Non-pigmented ciliary epithelial cell (primary cell): ENCODE measurements around the gene IKZF5.

Source experiments
- DNase-seq: peaks from one replicate; pipeline ENCODE4 v3.0.0-alpha.2; 2010; ENCODE audit warnings: low read depth

IKZF5 gene, protein sequence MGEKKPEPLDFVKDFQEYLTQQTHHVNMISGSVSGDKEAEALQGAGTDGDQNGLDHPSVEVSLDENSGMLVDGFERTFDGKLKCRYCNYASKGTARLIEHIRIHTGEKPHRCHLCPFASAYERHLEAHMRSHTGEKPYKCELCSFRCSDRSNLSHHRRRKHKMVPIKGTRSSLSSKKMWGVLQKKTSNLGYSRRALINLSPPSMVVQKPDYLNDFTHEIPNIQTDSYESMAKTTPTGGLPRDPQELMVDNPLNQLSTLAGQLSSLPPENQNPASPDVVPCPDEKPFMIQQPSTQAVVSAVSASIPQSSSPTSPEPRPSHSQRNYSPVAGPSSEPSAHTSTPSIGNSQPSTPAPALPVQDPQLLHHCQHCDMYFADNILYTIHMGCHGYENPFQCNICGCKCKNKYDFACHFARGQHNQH

DNA sequence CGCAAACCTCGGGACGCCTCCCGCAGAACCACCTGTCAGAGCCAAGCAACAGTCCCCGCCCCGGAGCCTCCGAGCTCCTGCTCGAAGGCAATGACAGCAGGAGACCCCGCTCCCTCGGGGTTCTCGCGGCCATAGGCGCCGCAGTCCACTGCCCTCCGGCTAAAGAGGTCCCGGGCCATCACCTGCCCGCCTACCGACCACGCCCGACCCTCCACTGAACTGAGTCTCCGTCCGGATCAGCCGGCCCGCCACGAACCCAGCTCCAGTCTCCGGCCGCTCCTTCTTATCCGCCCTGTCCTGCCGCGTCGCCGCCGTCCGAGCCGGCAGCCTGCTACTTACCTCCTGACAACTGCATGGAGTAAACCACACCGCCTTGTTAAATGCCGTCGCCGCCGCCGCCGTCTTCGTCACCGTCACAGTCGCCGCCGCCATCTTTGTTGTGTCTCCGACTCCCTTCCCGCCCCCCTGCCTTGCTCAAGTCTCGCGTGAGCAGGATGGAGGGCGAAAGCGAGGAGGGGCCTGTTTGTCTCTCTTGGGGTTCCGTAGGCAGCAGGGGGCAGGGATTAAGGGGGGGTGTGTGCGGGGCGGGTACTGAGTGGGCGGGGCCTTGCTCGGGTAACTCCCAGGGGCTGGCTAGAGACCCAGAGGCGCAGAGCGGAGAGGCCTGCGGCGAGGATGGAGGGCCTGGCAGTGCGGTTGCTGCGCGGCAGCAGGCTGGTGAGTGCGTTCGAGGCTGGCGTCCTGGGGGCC is at the start of gene IKZF5, which contains the start of gene ACADSB:
TSS of gene IKZF5 (minus strand) at position 441 of the 750 bp plus-strand sequence. CDS start 10,170 bp downstream, outside the sequence.
TSS of gene ACADSB (plus strand) at position 652 of the 750 bp plus-strand sequence. CDS start at position 676, 24 bp downstream.
- peak; percentile 95 for DNase-seq

DNA sequence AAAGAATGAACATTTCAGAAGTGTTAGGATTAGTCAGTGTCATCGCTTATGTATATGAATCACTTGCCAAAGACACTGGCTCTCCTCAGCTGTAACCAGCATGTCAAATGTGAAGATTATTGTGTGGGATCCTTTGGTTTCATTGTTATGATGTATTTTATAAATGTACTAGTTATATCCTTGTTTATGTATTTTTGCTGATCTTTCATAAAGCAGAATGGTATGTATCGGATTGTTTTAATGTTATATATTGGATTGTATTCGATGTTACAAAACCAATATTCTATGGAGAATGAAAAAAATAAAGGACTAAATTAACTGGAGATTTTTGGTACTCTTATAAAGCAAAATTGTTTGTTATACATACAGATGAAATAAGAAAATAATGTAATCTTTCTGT is 49.4 kb upstream of the IKZF5 start:
- no peak for DNase-seq

DNA sequence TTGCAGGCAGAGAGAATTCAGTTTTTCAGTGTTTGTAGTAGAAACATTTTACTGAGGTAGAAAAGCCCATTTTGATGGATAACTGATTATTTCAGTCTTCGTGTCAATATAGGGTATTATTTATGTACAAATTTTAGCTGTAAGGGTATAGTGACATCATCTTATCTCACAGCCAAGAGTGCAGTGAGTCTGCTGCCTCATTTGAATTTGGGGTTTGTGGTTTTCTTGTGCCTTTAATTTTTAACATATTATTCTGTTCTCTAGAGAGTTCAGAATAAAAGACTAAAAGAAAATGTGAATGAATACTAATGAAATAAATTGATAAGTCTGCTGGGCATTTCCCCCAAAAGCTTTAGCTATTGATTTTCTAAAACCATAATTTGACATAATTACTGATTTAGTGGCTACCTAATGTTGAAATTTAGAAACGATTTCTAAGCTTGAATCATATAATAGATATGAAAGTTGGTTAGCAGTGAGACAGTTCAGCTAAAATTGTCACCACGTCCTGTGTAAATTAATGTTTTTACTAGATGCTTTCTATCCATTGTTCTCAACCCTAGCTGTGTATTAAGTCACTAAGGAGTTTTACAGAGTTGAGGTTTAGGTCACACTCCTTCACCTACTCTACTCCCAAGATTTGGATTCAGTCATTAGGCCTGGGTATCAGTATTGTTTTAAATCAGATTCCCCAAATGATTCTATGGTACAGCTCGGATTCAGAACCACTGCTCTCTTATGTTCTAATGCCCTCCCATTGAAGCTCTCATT is 37.6 kb upstream of the IKZF5 start:
- no peak for DNase-seq

DNA sequence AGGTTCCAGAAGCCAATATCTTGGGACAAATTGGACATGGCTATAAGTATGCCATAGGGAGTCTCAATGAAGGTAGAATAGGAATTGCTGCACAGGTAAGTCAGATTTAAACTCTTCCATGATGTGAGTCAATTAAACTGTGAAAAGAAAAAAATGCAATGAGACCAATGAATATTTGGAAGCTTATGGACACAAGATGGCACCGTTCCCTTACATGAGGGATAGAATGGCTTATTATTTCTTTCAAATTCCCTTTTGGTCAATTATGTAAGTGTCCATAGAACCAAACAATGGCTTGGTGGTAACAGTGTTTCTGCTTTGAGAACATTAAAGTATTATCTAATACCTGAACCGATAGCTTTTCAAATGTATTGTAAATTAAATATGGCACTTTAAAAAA is 35.8 kb upstream of the IKZF5 start:
- DNase-seq, result peak; percentile 4

DNA sequence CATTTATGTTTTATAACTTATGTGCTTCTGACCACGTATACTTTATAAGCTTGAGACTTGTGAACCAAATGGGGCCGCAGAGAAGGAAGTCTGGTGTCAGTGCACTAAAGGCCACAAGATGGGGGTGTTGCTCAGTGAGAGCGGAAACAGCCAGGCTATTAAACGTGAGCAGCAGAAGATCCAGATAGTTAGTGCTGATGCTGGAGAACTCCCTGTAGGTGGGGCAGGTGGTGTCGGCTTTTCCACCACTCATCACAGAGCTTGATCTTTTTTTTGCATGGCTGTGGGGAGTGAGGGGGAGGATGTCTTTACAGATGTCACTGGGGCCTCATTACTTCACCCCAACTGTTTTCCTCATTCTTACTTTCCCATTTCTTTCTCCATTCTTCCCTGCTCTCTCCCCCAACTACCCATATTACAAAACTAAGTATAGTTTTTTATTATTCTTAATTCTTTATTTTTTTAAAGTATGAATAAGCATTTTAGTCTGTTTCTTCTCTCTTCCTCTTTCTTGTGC is 34.9 kb upstream of the IKZF5 start:
- peak; percentile 30 for DNase-seq

DNA sequence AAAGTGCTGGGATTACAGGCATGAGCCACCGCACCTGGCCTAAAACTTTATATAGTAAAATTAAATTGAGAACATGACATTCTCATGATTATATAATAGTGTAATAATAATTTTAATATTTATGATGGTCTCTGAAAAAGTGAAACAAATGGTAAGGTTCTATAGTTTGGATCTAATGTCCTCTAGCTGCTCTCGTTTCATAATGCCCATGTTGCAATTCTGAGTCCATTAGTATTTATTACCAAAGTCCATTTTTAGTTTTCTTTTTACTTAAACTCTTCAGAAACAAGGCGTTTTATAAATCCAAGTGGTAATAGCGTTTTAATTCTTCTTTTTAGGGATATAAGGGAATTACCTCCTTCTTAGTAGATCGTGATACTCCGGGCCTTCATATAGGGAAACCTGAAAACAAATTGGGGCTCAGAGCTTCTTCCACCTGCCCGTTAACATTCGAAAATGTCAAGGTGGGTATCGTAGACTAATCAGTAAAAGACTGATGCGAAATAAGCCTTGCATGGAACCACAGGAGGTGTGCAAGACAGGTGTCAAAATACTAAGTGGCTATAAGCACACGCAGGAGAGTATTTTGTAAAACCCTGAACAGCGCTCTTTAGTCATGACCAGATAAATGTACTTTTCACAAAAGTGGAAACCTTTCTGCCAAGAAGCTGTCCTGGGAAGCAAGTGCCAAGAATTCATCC is 34.3 kb upstream of the IKZF5 start:
- DNase-seq, result no peak

DNA sequence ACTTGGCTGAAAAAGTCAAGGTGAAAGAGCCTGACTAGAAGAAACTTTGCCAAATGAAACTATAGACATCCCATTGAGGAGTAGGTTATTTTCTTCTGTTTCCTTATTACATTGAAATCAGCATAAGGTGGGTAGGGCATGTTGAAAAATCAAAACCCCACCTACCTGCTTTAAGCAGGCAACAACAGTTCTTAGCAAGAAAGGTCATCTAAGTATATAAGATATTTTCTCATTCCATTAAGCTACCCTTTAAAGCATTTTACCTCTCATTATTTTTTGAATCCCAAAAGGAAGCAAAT is 31.0 kb upstream of the IKZF5 start:
- no peak for DNase-seq

DNA sequence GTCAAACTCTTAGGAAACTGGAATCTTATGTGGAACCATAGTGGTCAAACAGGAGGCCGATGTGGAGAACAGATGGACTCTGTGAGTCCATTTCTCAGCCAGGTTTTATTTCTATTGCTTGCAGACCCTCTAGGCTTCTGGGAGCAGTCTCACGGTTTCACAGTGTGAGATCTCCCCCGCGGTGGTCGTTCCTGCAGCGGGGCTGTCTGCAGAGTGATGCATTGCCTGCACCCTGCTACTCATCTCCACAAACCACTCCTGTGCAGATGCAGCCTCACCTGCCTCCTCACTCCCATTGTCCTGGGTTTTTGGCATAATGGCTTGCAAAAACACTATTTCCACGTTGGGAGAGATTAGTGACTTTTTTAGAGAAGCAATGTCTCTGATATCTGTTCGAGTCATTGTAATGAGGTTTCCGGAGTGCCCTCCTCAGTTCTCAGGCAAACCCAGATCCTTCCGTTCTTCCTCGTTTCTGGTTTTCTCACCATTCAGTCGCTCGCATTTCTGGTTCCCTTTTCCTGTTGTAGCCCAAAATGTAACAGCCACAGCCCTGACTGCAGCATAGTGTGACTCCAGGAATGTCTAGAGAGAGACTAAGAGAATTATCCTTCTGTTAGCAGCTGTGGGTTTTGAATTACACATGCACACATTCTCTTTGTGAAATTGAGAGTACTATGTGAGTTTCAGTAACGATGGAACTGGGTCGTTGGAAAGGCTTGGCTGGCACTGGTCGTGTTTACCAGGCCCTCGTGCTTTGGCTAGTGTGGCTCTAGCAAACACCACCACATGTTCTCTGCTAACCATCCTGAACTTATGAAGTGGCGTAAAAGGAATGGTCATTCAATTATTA is 30.4 kb upstream of the IKZF5 start:
- no peak for DNase-seq

DNA sequence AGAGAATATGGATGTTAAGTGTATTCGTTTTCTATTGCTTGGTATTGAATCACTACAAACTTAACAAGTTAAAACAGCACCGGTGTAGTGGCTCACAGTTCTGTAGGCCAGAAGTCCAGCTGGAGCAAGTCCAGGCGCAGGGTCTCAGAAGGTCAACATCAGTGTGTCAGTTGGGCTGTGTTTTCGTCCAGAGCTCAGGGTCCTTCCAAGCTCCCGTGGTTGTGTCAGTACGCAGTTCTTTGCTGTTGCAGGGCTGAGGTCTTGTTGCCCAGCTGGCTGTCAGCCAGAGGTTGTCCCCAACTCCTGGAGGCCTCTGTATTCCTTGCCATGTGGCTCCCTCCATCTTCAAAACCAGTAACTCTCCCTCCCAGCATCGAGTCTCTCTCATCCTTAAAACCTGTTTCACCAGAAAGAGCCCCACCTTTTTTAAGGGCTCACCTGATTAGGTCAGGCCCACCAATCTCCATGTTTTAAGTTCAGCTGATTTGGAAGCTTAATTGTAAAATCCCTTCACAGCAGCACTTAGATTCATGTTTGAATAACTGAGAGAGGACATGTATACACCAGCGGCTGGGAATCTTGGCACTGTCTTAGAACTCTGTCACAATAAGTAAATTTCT is 27.0 kb upstream of the IKZF5 start:
- DNase-seq, result no peak

DNA sequence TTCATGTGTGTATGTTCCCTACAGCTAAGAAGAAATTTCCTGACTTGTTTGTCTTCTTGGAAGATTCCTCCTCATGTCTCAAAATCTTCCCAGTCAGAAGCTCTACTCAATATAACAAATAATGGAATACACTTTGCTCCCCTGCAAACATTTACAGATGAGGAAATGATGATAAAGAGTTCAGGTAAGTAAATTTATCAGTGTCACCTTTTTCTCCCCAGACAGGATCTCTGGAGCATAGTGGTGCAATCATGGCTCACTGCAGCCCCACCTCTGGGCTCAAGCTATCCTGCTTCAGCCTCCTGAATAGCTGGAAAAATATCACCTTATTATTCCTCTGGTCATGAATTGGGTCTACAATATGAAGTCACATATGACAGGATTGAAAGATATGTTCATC is 25.7 kb upstream of the IKZF5 start:
- DNase-seq, result no peak

DNA sequence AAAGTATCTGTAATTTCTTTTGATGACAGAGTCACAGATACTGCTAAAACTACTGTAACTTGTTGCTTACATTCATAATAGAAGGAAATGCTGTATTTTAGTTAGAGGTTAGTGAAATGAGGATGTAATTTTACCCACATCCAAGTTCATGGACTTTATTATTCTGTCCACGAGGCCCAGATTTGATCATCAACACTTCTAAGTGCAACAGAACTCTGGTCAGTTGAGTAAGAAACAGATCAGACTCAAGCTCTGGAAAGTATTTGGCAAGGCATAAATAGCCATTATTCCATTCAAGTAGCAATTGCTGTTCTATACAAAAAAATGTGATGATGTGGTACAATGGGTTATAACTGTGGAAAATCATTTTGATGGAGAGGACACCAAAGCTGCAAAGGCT is 22.5 kb upstream of the IKZF5 start:
- DNase-seq, result no peak

DNA sequence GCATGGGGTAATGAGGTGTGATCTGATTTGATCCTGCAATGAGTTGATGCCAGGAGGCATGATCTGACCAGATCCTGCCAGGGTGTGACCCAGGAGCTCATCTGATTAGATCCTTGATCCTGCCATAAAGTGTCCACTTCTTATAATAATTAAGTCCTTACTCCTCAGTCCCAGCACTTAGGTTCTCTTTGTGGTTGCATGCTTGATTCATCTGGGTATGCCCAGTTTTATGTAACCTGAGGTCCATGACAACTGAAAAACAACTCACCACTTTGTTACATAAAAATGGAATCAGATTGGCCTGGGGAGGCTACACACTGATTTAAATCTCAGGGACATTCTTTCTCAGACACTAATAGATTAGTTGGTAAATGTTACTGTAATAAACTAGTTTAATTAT is 19.3 kb upstream of the IKZF5 start:
- DNase-seq, result no peak

DNA sequence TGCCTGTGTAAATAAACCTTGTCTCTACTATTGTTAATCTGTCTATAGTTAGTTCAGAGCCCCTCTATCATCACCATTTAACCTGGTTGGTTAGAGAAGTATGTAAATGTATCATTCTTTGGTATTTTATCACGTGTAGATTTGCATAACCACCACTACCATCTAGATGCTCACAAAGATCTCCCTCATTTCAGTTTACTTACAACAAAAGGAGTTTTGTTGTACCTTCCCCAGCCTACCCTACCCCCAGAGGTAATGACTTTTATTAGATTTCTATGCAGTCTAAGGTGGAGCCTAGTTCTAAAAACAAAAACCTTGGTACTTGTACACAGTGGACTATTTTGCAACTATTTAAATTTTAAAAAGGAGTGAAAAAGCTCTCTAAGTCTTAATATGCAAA is 17.7 kb upstream of the IKZF5 start:
- no peak for DNase-seq

DNA sequence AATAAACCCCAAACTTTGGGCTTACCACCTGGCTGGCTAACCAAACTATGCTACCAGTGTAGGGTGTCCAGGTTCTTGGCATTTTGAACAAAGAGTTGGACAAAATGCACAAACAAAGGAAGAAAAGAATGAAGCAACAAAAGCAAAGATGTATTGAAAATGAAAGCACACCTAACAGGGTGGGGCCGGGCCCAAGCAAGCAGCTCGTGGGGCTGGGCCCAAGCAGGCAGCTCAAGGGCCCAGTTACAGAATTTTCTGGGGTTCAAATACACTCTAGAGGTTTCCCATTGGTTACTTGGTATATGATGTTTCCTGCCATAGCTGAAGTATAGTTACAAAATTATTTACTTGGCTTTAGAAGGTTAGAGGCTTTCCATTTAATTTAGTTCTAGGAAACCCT is 15.9 kb upstream of the IKZF5 start:
- no peak for DNase-seq

DNA sequence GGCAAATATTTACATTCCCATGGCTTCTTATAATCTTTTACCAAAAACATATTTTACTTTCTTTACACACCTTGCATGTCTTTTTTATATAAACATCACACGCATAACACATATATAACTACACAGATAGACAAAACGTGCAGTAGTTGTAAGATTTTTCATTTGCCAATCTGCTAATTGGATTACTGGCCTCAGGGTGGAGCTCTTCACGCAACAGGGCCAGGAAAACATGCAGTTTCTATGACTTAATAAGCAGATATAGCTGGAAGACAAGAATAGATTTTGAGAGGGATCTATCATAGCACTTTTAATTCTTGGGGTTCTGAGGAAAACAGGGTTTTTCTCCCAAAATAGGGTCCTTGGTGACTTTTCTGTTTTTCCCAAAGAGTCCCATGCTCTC is 12.9 kb upstream of the IKZF5 start:
- DNase-seq, result no peak

DNA sequence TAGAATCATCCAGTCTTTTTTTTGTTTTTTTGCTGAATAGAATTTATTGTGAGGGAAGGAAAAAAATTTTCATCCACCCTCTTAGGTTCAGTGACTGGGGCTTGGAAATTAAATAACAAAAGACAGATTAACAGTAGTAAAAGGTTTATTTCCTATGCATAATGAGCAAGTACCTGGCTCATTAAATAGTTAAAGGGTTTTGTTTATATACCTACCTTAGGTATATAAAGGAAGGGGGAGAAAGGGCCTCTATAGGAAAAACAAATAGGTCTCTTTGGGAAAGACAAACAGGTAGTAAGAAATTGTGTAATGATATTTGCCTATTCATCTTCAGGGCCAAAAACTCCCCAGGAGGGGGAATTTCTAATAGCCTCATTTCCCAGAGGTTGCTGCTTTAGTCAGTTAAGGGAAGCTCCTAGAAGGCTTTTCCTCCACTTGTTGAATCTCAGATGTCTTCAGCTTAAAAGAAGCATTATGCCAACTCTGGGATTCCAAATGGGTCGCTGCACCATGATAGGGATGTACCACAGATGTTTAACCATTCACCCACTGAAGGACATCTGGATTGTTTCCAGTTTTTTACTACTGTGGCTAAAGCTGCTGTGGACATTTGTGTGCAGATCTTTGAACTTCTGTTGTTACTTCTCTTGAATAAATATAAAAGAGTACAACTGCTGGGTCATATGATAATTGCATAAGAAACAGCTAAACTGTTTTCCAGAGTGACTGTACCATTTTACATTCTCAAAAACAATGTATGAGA is 11.5 kb upstream of the IKZF5 start:
- no peak for DNase-seq

DNA sequence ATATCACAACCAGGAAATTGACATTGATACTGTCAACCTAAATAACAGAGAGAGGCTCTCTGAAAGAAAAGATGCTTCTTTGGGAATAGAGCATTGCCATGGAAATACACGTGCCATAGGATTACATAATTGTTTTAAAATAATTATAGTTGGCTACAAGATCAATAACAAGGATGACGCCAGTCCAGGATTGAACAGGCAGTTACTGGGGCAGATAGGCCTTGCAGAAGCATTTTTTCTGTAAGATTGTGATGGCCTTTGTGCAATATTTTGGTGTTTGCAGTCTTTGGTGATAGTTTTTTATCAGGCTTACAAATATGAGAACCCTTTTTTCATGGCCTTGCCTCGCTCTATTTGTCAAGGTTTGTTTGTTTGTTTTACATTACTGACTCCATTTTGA is 10.7 kb upstream of the IKZF5 start:
- no peak for DNase-seq

DNA sequence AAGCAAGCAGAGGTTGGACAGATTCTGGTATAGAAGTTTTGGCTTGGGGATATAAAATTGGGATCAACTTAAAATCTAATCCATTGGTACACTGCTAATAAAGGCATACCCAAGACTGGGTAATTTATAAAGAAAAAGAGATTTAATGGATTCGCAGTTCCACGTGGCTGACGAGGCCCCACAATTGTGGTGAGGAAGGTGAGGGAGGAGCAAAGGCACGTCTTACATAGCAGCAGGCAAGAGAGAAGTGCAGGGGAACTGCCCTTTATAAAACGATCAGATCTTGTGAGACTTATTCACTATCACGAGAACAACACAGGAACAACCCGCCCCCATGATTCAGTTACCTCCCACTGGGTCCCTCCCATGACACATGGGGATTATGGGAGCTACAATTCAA is 9.9 kb upstream of the IKZF5 start:
- DNase-seq, result no peak

DNA sequence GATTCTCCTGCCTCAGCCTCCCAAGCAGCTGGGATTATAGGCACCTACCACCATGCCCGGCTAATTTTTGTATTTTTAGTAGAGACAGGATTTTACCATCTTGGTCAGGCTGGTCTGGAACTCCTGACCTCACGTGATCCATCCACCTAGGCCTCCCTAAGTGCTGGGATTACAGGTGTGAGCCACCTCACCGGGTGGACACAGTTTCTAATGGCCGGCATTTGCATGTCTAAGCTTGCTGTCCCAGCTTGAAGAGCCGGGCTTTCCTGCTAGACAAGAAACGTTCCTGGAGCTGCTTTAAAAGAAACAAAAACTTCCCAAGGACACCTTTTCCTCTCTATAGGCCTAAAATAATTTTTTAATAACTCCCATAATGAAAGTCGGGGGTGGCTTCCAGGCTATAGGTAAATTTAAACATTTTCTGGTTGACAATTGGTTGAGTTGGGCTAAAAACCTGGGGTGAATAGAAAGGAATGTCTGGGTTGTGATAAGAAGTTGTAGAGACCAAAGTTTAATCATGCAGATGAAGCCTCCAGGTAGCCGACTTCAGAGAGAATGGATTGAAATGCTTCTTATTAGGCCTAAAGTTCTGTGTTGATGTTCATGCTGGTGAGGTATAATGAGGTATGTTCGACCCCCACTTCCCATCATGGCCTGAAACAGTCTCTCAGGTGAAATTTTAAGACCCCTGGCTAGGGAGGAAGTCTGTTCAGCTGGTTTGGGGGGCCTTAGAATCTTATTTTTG is 9.0 kb upstream of the IKZF5 start:
- no peak for DNase-seq
